CD4-positive, alpha-beta T cell treated with Interferon gamma for 1 hour (primary cell): ENCODE measurements around the gene TRIM62.
"Not testable (repeated sequence)": the region's sequence is repeated elsewhere in the genome, so short reads cannot be mapped to it uniquely, and the experiment has no call there.

Experiments
- DNase-seq: peaks from one replicate; pipeline ENCODE4 v3.0.0-alpha.2; 2020

TRIM62 gene

DNA sequence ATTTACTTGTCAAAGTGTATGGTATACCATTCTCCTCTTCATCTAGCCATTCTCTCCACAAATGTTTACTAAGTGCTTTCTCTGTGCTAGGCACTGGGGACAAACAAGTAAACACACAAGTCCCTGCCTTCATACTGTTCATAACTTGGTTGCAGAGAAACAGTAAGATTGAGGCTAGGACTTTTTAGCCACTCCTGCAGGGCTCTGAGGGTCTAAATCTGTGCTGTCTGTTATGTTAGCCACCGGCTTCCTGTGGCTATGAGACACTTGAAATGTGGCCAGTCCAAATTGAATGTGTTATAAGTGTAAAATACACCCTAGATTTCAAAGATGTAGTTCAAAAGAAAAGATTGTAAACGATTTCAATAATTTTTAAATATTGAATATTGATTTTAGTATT lies 50.7 kb downstream of the TRIM62 start:
- no peak for DNase-seq

DNA sequence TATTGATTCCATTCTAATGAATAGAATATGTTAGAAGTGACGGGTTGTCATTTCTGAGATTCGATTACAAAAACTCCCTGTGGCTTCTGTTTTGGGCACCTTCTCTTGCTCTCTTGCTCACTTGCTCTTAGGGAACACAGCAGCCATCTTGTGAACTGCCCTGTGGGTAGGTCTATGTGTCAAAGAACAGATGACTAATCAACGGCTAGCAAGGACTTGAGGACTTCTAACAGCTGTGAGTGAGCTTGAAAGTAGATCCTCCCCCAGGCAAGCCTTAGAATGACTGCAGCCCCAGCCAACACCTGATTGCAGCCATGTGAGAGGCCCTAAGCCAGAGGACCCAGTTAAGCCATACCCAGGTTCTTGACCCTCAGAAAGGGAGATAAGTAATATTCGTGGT lies 51.5 kb downstream of the TRIM62 start:
- DNase-seq = no peak

DNA sequence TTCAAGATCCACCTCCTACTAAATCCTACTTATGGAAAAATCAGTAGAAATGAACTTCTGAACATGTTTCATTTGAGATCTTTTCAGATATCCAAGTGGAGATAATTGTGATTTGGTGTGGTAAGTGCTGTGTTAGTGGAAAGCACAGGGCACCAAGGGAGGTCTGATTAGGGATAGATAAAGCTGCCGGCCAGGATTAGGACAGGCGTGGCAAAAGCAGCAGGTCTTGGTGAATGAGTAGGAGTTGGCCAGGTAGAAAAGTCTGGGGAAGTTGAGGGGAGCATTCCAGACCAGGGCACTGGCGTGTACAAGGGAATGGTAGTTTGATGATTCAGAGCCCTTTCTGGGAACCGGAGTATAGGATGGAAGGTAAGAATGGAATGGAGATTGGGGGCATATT lies 53.1 kb downstream of the TRIM62 start:
- no peak for DNase-seq

- peak; percentile 99 for DNase-seq
Measured at GRCh38 chr1:33127001-33127823, 54.6 kb downstream of the TRIM62 start.

- DNase-seq = no peak
Measured at GRCh38 chr1:33126411-33127000, 55.3 kb downstream of the TRIM62 start.

DNA sequence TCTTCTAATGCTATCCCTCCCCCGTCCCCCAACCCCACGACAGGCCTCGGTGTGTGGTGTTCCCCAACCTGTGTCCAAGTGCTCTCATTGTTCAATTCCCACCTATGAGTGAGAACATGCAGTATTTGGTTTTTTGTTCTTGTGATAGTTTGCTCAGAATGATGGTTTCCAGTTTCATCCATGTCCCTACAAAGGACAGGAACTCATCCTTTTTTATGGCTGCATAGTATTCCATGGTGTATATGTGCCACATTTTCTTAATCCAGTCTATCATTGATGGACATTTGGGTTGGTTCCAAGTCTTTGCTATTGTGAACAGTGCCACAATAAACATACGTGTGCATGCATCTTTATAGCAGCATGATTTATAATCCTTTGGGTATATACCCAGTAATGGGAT lies 57.2 kb downstream of the TRIM62 start:
- DNase-seq = not testable (repeated sequence)

GRCh38 chr1:33123266-33123665 lies 58.6 kb downstream of the TRIM62 start:
- DNase-seq = no peak

- no peak for DNase-seq
Measured at GRCh38 chr1:33122483-33123178, 59.2 kb downstream of the TRIM62 start.

GRCh38 chr1:33121728-33122127 lies 60.1 kb downstream of the TRIM62 start:
- DNase-seq = no peak

- no peak for DNase-seq
Measured at GRCh38 chr1:33120436-33121231, 61.2 kb downstream of the TRIM62 start.

GRCh38 chr1:33119532-33120217 lies 62.2 kb downstream of the TRIM62 start:
- peak; percentile 12 for DNase-seq

DNA sequence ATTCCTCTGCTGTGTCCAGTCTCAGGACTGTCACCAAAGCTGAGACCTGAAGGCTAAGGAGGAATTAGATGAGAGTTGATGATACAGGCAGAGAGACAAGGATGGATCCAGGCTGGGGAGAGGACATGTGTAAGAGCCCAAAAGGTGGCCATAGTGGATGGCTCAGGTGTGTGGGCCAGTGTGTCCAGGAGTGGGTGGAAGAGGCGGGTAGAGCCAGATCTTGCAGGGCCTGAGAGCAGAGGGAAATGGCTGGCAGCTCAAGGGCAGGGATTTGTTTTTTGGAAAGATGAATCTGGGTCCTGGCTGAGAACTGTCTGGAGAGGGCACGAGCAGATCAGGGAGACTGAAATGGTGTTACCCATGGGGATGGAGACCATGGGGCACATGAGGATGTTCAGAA lies 62.8 kb downstream of the TRIM62 start:
- DNase-seq = no peak

DNA sequence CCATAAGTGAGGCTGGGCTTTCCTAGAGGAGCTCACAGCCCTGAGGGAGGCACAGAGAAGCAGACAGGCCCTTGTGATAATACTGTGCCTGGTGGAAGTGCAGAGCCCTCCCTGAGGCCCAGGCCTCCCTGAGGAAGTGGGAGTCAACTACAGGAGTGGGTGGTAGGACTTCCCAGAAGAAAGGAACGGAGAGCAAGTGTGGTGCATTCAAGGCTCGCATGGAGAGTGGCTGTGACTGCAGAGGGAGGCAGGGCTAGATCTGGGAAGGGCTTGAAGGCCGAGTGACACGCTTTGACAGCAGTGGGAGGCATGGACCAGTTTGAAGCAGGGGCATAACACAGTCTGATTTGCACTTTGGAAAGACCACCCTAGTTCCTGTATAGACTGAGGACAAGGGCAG lies 63.6 kb downstream of the TRIM62 start:
- DNase-seq = no peak

GRCh38 chr1:33117440-33118085 lies 64.3 kb downstream of the TRIM62 start:
- DNase-seq = no peak

GRCh38 chr1:33111965-33112364 lies 69.9 kb downstream of the TRIM62 start:
- no peak for DNase-seq

DNA sequence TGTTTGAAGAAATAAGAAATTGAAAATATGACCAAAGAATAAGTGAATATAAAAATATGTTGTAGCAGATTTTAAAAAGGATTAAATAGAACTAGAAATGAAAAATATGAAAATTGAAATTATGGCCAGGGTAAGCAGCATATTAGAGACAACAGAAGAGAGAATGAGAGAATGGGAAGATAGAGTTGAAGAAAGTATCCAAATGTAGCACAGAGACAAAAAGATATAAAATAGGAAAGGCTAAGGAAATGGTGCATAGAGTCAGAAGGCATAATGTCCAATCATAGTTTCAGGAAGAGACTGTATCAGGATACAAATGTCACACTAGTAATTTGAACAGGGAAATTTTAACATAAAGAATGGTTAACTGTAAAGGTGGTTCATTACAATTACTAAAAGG lies 71.4 kb downstream of the TRIM62 start:
- DNase-seq = no peak

DNA sequence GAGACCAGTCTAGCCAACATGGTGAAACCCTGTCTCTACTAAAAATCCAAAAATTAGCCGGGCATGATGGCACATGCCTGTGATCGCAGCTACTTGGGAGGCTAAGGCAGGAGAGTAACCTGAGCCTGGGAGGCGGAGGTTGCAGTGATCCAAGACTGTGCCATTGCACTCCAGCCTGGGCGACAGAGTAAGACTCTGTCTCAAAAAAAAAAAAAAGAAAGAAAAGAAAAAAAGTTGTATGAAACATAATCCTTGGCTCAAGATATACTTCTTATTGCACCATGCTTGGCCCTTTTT lies 81.8 kb downstream of the TRIM62 start:
- not testable (repeated sequence) for DNase-seq

DNA sequence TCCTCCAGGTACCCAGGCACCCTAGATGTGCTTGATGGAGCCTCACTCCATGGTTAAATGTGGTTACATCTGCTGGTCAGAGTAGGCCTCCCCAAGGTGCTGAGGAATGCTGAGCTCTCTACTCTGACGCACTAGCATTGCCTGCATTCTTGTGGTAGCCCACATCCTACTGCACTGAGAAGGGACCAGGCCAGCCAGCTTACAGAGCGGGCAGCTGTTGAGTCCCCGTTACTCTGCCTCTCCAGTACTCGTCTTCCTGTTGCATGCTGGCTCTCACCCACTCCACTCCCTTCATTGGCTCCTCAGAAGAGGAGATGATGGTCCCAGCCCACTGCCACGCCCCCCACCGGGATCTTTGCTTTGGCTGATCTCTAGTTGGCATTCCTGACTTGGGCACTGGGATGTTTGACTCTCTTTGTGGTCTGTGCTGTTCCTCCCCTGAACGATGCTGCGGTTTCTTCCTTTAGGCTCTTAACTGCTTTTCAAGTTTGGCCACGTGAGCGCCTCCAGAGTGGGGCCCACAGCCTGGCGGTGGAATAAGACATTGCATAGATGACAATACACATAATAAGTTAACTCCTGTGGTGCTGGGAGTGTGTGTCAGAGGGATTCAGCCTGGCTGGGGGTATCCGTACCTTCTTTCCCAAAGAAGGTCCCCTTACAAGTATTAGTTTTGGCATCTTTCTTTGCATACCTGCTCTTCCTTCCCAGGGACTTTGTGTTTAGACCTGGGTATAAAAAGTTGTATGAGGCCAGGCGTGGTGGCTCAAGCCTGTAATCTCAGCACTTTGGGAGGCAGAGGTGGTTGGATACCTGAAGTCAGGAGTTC lies 82.3 kb downstream of the TRIM62 start:
- DNase-seq = peak; percentile 70

DNA sequence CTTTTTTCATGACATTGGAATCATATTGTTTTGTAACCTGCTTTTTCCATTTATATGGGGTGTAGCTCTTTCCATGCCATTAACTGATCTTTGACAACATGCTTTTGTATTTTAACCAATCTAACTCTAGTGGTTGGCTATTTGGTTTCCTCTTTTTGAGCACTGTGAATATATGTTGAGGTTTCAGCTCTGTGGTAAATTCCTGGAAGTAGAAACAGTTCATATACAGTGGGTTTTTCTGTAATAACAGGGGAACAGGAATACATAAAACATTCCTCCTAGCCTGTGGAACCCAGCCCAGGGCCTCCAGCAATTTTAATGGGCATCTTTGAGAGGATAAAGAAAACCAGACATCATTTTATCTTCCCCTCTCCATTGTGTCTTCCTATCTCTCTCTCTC lies 83.5 kb downstream of the TRIM62 start:
- no peak for DNase-seq

DNA sequence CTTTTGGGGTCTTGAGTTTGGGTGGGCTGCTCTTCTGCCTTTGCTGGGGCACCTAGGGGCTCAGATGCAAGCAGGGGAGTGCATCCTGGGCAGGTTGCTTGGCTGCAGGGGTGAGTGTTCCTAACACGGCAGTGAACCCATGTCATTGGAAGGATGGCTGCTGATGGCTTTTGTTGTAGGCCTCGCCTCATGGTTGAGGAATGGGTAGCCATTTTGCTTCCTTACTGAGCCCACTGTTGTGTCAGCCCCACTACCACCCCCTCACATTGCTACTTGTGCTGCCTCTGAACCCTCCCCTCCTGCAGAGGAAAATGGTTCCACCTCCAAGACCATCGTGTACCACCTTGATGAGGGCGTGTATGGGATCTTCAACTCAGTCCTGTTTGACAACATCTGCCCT lies 84.1 kb downstream of the TRIM62 start:
- no peak for DNase-seq

DNA sequence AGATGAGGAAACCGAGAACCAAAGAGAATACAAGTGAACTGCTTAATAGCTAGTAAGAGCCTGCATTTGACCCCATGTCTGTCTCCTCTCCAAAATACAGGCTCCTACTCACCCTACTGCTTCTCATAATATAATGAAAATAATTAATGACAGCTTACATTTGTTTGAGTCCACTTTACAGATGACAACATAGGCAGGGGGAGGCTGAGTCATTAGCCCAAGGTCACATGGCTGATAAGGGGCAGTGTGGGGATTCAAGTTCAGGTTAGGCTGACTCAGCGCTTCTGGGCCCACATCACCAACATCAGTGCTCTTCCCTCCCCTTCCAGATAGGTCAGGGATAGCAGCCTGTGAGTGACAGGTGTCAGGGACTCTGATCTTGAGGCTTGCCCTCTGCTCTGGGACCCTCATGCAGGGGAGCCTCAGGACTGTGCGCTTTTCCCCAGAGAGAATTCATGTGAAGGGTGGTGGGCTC lies 84.7 kb downstream of the TRIM62 start:
- no peak for DNase-seq
